ENCODE results near the gene TOMM40.
"Not testable (repeated sequence)": the region's sequence is repeated elsewhere in the genome, so short reads cannot be mapped to it uniquely, and the experiment has no call there.

Gene TOMM40

GRCh38 chr19:44908836-44909261 lies 17.8 kb downstream of the TOMM40 start:
- Mint-ChIP-seq H3K4me1 (ENCODE audit: low read depth in 2 of 2) (peaks cover 5 to 6% of the 10 kb centered on the region in 2 donors), H3K27ac (no peak overlapping the region), H3K27me3 (peaks cover 51 to 52% of the 10 kb centered on the region in 2 donors), H3K36me3 (ENCODE audit: insufficient read depth) (peaks cover 6% of the 10 kb centered on the region), H3K4me3 (no peak overlapping the region), H3K9me3 (no peaks in the 10 kb centered on the region)
- DNase-seq: no peak
- ATAC-seq (replicated peaks): no peak

GRCh38 chr19:44909775-44910174 lies 18.7 kb downstream of the TOMM40 start:
- peaks cover 8 to 10% of the 10 kb centered on the region in 2 donors for H3K4me1 Mint-ChIP-seq (ENCODE audit: low read depth in 2 of 2)
- peaks cover 9% of the 10 kb centered on the region for H3K36me3 Mint-ChIP-seq (ENCODE audit: insufficient read depth)
- no peak overlapping the region for H3K27ac Mint-ChIP-seq

GRCh38 chr19:44911896-44912295 lies 20.8 kb downstream of the TOMM40 start:
- H3K27me3 Mint-ChIP-seq: peaks cover 41 to 50% of the 10 kb centered on the region in 2 donors
- not testable (repeated sequence) for H3K27ac Mint-ChIP-seq; ATAC-seq (replicated peaks); DNase-seq; H3K4me3 Mint-ChIP-seq; H3K36me3 Mint-ChIP-seq (ENCODE audit: insufficient read depth); H3K9me3 Mint-ChIP-seq
- H3K4me1 Mint-ChIP-seq (ENCODE audit: low read depth in 2 of 2): peaks cover 3 to 10% of the 10 kb centered on the region in 2 donors

More at GRCh38 chr19:44909775-44910174, 18.7 kb downstream of the TOMM40 start:
- Mint-ChIP-seq H3K27me3 (peaks cover 58 to 59% of the 10 kb centered on the region in 2 donors), H3K9me3 (no peaks in the 10 kb centered on the region), H3K4me3 (no peak overlapping the region)
- no peak for ATAC-seq (replicated peaks)
- DNase-seq: no peak

DNA sequence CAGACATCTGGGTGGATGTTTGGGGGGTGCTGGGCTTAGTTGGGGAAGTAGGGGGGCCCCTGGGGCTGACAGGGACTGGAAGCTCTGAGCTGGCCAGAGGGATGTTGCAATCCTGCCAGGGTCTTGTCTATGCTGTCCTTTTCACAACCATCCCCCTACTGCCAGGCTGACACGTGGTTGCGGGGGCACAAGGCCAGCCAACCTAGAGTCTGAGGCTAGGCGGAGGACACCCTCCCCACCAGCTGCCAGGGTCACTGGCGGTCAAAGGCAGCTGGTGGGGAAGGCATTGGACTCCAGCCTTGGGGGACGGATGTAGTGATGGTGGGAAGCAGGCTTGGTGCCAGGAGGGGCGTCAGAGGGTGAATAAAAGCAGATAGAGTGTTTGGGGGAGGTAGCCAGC lies 21.8 kb downstream of the TOMM40 start:
- H3K9me3 Mint-ChIP-seq: no peaks in the 10 kb centered on the region
- peaks cover 7% of the 10 kb centered on the region for H3K36me3 Mint-ChIP-seq (ENCODE audit: insufficient read depth)
- peaks cover 3 to 10% of the 10 kb centered on the region in 2 donors for H3K4me1 Mint-ChIP-seq (ENCODE audit: low read depth in 2 of 2)
- no peak overlapping the region for H3K27ac Mint-ChIP-seq
- ATAC-seq (replicated peaks) (no peak), DNase-seq (no peak)
- H3K4me3 Mint-ChIP-seq: no peak overlapping the region
- H3K27me3 Mint-ChIP-seq: peaks cover 37 to 44% of the 10 kb centered on the region in 2 donors

GRCh38 chr19:44913512-44914432 lies 22.7 kb downstream of the TOMM40 start:
- not testable (repeated sequence) for DNase-seq; ATAC-seq (replicated peaks); H3K36me3 Mint-ChIP-seq (ENCODE audit: insufficient read depth); H3K9me3 Mint-ChIP-seq
- H3K27ac Mint-ChIP-seq: peak overlapping the region in 1 of 2 donors; percentile 84
- peak overlapping the region; percentile 85 to 91 for H3K4me3 Mint-ChIP-seq
- peaks cover 37 to 39% of the 10 kb centered on the region in 2 donors for H3K27me3 Mint-ChIP-seq
- H3K4me1 Mint-ChIP-seq (ENCODE audit: low read depth in 2 of 2): peaks cover 3 to 10% of the 10 kb centered on the region in 2 donors

DNA sequence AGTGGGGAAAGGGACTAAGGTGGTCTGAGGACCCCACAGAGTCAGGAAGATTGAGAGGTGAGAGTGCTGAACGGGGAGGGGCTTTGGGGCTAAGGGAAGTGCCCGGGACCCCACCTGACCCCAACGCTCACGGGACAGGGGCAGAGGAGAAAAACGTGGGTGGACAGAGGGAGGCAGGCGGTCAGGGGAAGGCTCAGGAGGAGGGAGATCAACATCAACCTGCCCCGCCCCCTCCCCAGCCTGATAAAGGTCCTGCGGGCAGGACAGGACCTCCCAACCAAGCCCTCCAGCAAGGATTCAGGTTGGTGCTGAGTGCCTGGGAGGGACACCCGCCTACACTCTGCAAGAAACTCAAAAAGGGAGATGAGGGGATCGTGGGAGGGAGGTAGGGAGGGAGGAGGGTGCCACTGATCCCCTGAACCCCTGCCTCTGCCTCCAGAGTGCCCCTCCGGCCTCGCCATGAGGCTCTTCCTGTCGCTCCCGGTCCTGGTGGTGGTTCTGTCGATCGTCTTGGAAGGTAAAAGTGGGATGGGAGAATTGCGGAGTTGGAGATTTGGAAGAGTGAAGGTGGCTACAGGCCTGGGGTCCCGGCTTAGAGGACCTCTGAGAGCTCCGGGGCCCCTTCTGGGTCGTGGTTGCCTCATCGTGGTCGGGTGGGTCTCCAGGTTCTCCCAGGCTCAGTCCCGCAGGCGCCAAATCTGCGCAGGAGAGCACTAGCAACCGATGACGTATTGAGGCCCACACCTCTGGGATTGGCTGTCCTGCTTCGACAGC lies 23.6 kb downstream of the TOMM40 start, which contains the start of gene APOC1:
APOC1 (plus strand) TSS at position 176 of the 774 bp plus-strand sequence; CDS start at position 460, 284 bp downstream.
- not testable (repeated sequence) for H3K36me3 Mint-ChIP-seq (ENCODE audit: insufficient read depth); H3K9me3 Mint-ChIP-seq
- Mint-ChIP-seq H3K27ac (peak within 1 kb of the TSS; percentile 28 to 84), H3K27me3 (peaks cover 37 to 39% of the 10 kb centered on the region in 2 donors), H3K4me3 (peak within 1 kb of the TSS; percentile 85 to 91), H3K4me1 (ENCODE audit: low read depth in 2 of 2) (peaks cover 3 to 10% of the 10 kb centered on the region in 2 donors)
- ATAC-seq (replicated peaks) (peak; percentile 95), DNase-seq (peak; percentile 64 to 69 (median 64))

DNA sequence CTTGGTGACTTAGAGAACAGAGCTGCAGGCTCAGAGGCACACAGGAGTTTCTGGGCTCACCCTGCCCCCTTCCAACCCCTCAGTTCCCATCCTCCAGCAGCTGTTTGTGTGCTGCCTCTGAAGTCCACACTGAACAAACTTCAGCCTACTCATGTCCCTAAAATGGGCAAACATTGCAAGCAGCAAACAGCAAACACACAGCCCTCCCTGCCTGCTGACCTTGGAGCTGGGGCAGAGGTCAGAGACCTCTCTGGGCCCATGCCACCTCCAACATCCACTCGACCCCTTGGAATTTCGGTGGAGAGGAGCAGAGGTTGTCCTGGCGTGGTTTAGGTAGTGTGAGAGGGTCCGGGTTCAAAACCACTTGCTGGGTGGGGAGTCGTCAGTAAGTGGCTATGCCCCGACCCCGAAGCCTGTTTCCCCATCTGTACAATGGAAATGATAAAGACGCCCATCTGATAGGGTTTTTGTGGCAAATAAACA lies 33.2 kb downstream of the TOMM40 start:
- Mint-ChIP-seq H3K4me3 (no peak overlapping the region), H3K4me1 (ENCODE audit: low read depth in 2 of 2) (peaks cover 7 to 11% of the 10 kb centered on the region in 2 donors), H3K9me3 (no peaks in the 10 kb centered on the region), H3K27ac (no peak overlapping the region), H3K36me3 (ENCODE audit: insufficient read depth) (peaks cover 2% of the 10 kb centered on the region), H3K27me3 (peaks cover 25 to 36% of the 10 kb centered on the region in 2 donors)
- DNase-seq: no peak
- ATAC-seq (replicated peaks): no peak

DNA sequence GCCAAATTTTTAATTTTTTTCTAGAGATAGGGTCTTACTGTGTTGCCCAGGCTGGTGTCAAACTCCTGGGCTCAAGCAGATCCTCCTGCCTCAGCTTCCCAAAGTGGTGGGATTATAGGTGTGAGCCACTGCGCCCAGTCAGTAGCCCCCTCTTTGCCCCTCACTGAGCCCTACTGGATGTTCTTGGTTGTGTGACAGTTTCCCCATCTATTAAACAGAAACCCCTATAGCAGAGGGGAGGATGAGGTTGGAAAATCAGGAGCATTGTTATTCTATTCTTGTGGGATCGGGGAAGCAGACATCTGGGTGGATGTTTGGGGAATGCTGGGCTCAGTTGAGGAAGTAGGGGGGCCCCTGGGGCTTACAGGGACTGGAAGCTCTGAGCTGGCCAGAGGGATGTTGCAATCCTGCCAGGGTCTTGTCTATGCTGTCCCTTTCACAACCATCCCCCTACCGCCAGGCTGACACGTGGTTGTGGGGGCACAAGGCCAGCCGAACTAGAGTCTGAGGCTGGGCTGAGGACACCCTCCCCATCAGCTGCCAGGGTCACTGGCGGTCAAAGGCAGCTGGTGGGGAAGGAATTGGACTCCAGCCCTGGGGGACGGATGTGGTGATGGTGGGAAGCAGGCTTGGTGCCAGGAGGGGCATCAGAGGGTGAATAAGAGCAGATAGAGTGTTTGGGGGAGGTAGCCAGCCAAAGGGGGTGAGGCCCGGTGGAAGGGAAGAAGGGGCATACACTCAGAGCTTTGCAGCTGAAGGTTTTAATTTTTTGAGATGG lies 34.2 kb downstream of the TOMM40 start:
- peaks cover 2% of the 10 kb centered on the region for H3K36me3 Mint-ChIP-seq (ENCODE audit: insufficient read depth)
- peaks cover 31 to 36% of the 10 kb centered on the region in 2 donors for H3K27me3 Mint-ChIP-seq
- H3K4me1 Mint-ChIP-seq (ENCODE audit: low read depth in 2 of 2): peaks cover 7 to 11% of the 10 kb centered on the region in 2 donors
- DNase-seq: no peak
- no peaks in the 10 kb centered on the region for H3K9me3 Mint-ChIP-seq
- H3K27ac Mint-ChIP-seq: no peak overlapping the region
- H3K4me3 Mint-ChIP-seq: no peak overlapping the region
- no peak for ATAC-seq (replicated peaks)

DNA sequence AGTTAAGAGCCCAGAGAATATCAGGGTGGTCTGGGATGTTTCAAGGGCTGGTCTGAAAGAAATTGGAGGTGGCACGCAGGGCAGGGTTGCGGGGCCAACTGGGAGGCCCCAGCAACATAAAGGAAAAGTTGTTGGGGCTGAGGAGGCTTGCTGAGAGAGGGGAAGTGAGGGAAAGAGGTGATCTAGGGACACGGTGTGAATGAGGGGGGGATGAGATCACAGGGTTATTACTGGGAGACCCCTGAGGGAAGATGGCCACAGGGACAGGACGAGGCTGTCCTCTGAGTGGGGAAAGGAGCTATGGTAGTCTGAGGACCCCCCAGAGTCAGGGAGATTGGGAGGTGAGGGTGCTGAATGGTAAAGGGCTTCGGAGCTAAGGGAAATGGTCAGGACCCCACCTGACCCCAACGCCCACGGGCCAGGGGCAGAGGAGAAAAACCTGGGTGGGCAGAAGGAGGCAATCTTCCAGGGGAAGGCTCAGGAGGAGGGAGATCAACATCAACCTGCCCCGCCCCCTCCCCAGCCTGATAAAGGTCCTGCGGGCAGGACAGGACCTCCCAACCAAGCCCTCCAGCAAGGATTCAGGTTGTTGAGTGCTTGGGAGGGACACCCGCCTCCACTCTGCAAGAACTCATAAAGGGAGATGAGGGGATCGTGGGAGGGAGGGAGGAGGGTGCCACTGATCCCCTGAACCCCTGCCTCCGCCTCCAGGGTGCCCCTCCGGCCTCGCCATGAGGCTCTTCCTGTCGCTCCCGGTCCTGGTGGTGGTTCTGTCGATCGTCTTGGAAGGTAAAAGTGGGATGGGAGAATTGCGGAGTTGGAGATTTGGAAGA lies 35.4 kb downstream of the TOMM40 start:
- H3K9me3 Mint-ChIP-seq; ATAC-seq (replicated peaks); H3K27ac Mint-ChIP-seq; DNase-seq; H3K36me3 Mint-ChIP-seq (ENCODE audit: insufficient read depth): not testable (repeated sequence)
- H3K27me3 Mint-ChIP-seq: peaks cover 32 to 36% of the 10 kb centered on the region in 2 donors
- peaks cover 7 to 11% of the 10 kb centered on the region in 2 donors for H3K4me1 Mint-ChIP-seq (ENCODE audit: low read depth in 2 of 2)
- peak overlapping the region; percentile 33 to 73 for H3K4me3 Mint-ChIP-seq

DNA sequence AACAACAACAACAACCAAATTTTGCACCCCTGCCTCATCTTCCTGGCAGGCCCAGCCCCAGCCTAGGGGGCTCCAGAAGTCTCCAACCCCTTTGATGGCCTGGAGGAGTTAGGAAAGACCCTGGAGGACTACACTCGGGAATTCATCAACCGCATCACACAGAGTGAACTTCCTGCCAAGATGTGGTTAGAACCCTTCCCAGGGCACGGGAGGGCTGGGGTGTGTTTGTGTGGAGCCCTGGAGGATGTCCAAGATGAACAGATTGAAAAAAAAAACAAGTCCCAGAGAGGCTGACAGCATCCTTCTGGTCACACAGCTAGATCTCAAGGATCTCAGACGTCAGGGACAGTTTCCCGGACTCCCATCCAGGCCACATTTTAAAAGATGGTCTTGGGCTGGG lies 36.7 kb downstream of the TOMM40 start:
- no peak overlapping the region for H3K4me3 Mint-ChIP-seq
- H3K27me3 Mint-ChIP-seq: peaks cover 32 to 36% of the 10 kb centered on the region in 2 donors
- H3K4me1 Mint-ChIP-seq (ENCODE audit: low read depth in 2 of 2): peaks cover 7 to 11% of the 10 kb centered on the region in 2 donors
- no peak for ATAC-seq (replicated peaks)
- no peak overlapping the region for H3K27ac Mint-ChIP-seq
- DNase-seq: no peak
- no peaks in the 10 kb centered on the region for H3K9me3 Mint-ChIP-seq
- peaks cover 2% of the 10 kb centered on the region for H3K36me3 Mint-ChIP-seq (ENCODE audit: insufficient read depth)

GRCh38 chr19:44930088-44930487 lies 39.0 kb downstream of the TOMM40 start:
- no peak overlapping the region for H3K27ac Mint-ChIP-seq
- no peak for DNase-seq
- no peaks in the 10 kb centered on the region for H3K9me3 Mint-ChIP-seq
- peaks cover 26 to 30% of the 10 kb centered on the region in 2 donors for H3K27me3 Mint-ChIP-seq
- peaks cover 7 to 11% of the 10 kb centered on the region in 2 donors for H3K4me1 Mint-ChIP-seq (ENCODE audit: low read depth in 2 of 2)
- no peak overlapping the region for H3K4me3 Mint-ChIP-seq
- peaks cover 2% of the 10 kb centered on the region for H3K36me3 Mint-ChIP-seq (ENCODE audit: insufficient read depth)
- ATAC-seq (replicated peaks): no peak

GRCh38 chr19:44931541-44931940 lies 40.5 kb downstream of the TOMM40 start:
- Mint-ChIP-seq H3K27me3 (peaks cover 11 to 15% of the 10 kb centered on the region in 2 donors), H3K4me1 (ENCODE audit: low read depth in 2 of 2) (peaks cover 4 to 5% of the 10 kb centered on the region in 2 donors)
- no peak for ATAC-seq (replicated peaks)

More at GRCh38 chr19:44931541-44931940, 40.5 kb downstream of the TOMM40 start:
- no peak for DNase-seq
- Mint-ChIP-seq H3K4me3 (no peak overlapping the region), H3K27ac (no peak overlapping the region), H3K36me3 (ENCODE audit: insufficient read depth) (peaks cover 2% of the 10 kb centered on the region), H3K9me3 (no peaks in the 10 kb centered on the region)

Data from effector memory CD8-positive, alpha-beta T cell (primary cell).